ENCODE data around the gene PDIA5.

Gene PDIA5

DNA sequence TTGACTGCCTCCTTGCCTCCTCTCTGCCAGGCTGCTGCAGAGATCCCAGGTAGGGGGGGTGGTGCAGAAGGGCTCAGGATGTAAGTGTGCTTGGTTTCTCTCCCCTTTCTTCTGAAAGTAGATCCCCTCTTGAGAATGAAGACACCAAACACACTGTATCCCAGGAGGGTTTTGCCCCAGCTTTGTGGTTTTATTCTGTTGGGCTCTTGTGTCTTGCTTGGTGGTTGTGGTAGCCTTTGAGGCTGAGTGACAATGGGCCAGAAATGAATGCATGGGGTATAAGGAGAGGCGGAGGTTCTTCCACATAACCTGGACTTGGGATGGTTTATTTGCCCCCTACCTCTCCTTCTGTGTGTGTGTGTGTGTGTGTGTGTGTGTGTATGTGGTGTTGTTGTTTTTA, 5.7 kb downstream of the PDIA5 start:
- no peak for DNase-seq

DNA sequence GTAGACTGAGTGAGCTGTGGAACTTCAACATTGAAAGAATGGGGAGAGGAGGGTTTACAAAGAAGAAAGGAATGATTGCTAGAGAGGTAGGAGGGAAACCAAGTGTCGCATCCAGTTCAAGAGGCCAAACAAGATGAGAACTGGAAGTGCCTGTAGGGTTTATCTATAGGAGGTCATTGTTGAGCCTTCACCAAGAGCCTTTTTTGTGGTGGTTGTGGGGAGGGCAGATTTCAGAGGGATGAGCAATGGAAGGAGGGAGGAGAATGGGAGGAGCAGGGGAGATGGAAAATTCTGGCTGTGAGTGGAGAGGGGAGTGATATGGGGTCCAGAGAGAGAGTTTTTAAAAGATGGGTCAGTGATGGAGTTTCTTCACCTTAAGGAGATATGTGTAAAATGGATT, 8.5 kb downstream of the PDIA5 start:
- no peak for DNase-seq

DNA sequence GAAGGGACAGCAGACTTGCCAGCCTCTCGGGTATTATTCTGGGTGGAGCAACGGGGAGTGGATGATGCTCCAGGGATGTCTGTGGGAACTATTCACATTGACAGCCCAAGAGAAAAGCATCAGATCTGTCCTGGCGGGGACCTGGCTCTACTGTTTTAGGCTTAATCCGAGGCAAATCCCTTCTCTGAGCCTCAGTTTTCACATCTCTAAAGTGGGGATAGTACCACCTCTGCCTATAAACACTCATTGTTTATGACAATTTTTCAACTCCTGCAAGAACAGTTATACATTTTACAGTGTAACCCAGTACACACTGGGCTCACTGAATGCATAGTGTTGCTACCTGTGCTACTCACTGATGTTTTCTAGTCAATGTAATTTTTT, 9.3 kb downstream of the PDIA5 start:
- no peak for DNase-seq

DNA sequence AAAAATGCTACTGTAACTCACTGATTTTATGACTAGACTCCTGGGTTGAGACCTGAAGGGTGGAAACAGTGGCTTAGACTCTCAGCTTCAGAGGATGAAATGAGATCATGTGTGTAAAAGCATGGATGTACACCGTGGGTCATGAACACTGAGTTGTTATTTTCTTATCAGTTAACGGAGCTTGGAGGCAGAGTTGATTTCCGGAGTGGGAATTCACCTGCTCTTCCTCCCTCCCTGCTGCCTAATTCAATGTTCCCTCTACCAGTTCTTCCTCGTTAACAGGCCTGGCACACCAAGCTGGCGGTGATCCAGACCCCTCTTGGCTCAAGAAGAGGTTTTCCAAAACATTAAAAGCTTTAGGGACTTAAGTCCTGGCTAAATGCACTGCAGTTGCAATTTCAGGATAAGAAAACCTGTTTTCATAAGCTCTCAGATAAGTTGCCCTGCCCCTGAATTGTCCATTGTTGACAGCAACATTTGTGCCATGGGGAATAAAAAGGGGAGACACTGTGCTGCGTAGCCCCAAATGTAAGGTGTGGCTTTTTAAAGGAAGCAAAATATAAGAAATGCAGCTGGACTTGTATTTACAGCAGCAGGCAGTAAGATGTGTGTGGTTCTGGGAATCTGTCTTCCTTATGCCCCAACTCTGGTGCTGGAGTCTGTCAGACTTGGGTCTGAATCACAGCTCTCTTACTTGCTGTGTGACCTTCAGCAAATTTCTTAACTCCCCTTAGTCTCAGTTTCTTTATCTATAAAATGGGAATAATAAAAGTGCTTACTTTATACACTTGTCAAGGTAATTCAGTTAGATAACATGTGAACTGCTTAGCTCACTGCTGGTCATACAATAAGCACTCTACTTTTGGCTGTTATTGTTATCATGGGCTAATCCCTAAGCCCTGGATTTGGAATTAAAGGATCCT, 9.9 kb downstream of the PDIA5 start:
- no peak for DNase-seq

DNA sequence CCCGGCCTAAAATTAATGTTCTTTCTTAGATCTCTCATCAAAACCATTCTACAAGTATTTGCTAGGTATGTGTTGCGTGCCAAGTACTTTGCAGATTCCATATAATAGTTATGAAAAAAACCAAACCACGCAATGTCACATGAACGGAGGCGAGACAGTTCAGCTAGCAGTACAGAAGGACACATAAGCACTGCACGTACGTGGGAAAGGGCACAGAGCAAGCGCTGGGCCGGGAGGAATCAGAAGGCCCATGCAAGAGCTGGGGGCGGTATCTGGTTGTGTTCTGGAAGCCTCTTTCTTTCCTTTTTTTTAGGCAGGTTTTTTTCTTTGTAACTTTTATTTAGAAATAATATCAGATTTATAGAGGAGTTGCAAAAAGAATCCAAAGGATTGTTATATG, 11.3 kb downstream of the PDIA5 start:
- no peak for DNase-seq

DNA sequence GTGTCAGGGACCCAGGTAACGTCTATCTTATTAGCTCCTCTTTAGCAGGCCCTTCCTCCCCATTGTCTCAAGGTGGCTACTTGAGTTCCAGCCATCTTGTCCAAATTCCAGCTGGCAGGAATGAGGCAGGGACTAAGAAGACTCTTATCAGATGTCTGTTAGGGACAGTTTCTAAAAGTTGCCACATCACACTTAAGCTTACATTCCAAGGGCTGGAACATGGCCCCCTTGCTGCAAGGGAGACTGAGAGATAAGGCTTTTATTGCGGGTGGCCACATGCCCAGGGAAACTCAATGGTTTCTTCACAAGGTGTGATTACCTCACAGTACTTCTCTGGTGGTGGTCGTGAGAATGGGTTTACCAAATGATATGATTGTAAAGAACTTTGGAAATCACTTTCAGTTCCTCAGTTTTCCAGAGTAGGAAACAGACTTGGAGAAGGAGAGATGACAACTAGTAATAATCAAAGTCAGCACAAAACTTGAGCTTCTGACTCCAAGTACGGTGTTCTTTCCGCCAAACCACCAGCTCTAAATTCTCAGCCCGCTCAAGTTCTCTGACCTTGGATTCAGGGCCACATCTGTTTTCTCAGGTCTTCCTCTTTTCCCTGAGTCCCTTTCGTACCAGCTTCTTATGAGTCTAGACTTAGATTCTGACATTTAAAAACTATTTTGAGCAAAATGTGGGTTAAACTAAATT, 14.2 kb downstream of the PDIA5 start:
- DNase-seq: no peak

DNA sequence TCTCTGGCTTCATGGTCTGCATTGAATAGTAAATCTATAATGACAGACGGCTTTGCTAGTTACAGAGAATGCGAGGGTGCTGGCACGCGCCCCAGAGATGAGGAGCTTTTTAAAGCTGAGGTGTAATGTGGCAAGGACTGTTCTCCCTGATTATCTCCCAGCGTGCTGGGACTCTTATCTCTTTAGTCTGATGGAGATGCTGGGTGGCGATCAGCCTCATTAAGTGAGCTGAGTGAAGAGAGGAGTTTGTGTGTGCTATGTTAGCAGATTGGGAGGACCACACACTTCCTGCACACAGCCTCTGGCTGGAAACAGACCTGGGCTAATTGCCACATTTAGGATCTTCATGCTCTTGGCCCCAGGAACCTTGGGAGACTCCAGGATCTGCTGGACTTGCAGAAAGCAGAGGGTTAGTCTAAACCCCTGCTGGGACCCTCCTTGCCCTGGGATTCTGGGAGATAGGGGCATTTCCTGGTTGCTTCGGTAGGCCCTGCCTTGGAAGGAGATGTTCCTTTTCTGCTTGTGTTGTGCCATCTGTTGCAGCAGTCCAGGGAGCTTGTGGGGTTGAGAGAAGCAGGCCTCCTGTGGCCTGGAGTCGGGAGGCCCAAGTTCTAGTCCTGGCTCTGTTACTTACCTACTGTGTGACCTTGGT, 15.0 kb downstream of the PDIA5 start:
- no peak for DNase-seq

DNA sequence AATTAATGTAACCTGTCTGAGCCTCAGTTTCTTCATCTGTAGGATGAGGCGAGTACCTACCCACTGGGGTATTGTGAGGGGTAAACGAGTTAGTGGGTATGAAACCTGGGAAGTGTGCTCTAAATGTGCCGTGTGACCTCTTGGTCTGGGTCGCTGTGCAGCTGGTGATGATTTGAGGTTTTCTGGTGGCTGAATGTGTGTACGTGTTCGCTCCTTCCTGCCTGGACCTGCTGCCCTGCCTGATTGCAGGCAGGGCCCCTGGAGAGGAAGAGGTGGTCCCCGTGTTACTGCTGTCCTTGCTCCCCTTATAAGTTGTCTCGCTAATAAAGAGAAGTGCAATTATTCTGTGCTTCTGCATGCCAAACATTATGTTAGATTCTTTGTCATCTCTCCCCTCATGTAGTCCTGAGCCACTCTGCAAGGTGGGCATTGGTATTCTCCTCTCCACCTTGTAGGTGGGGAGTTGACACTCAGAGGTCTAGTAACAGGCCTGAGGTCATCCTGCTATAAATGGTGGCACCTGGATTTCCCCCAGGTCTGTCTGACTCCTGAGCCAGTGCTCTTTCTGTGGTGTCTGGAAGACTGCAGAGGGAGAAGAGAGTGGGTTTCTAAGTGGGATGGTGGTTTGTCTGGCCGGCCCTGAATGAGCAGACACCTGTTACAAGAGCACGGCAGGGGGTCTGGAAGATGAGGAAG, 15.7 kb downstream of the PDIA5 start:
- no peak for DNase-seq

DNA sequence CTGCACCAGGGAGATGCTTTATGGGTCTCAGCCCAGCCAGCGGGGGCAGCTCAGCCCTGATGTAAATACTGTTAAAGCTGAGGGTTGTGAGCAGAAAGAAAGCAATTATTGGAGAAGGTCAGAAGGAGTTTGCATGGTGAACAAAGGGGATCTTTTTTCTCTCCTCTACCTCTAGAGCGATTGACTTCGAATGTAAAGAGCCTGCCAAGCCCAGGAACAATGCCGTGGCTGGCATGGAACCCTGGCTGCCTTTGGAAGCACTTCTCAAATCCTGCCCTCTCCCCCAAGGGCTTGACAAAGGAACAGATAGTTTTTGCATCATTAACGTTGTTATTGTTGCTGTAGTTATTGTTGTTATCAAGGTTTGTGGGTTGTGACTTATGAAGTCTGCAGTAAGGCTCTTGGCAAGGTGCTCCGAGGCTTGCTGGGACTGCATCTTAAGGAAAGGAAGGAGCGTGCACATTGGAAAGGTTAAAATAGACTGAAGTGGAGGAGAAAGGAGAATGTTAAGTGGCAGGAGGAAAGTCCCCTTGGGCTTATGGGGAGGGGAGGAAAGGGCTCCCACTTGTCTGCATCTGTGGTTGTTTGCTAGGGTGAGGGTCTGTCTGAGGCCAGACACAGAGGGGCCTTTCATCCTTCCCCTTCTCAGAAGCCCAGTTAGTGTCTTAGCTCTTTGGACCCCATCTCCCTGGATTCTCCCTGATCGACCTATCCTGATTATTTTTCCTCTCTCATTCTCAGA, 16.7 kb downstream of the PDIA5 start:
- no peak for DNase-seq

DNA sequence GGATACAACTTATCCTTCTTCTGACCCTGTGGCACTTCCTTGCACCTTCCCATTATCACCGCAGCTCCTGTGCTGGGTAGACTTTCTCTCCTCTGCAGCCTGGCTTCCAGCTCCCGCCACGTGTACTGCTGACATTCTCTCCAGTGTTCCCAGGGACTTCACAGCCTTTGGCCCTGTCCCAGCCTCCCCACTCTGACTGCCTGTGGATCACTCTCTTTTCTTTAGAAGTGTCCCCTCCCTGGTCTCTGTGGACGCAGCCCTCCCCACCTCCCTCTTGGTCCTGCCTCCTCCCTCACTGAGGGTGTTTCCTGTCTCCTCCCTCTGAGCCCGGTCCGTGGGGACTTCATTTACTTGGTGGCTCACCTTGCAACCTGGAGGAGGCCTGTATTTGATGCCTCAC, 17.4 kb downstream of the PDIA5 start:
- no peak for DNase-seq

DNA sequence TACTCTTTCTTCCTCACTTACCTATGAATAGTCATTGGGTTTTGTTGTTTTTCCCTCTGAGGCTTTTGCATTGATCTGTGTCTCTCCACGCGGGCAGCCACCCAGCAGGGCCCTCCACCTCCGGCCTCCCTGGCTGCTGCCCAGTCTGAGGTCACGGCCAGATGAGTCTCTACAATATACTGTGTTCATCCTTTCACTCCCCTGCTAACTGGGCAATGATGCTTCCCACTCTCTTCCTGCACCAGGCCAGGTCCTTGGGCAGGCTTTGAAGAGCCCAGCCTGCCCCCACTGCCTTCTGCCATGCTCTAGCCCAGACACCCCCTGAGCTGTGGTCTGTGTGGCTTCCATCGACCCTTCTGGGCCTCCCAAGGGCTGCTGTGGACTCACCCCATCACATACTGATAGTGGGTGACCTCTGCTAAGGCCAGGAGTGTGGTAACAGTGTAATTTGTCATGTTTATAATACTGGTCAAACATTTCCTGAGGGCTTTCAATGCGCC, 18.0 kb downstream of the PDIA5 start:
- DNase-seq: no peak

DNA sequence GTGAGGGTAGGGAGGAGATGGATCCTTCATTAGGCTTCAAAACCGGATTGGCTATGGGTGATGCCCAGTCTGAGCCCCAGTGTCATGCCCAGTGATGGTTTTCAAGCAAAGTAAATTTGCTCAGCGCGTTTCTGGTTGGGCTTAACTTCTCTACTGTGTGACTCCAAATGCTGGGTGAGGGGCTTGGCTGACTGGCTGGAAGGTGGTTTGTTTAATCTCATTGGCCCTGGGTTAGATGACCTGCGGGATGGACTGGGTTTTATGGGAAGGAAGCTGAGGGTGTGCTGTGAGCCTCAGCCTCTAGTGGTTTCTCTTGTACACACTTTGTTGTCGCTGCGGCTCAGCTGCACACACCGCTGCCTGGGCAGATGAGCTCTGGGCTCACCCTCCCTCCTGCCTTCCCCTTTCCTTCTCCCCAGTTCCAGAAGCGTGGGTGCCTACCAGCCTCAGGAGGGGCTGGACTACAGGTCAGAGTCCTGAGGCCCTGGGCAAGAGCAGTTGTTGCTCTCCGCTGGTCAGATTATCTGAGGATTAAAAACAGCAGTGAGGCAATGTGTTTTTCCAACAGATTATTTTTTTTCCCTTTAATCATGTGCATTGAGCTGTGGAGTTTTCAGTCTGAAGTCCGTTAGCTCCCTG, 18.6 kb downstream of the PDIA5 start:
- DNase-seq: no peak

DNA sequence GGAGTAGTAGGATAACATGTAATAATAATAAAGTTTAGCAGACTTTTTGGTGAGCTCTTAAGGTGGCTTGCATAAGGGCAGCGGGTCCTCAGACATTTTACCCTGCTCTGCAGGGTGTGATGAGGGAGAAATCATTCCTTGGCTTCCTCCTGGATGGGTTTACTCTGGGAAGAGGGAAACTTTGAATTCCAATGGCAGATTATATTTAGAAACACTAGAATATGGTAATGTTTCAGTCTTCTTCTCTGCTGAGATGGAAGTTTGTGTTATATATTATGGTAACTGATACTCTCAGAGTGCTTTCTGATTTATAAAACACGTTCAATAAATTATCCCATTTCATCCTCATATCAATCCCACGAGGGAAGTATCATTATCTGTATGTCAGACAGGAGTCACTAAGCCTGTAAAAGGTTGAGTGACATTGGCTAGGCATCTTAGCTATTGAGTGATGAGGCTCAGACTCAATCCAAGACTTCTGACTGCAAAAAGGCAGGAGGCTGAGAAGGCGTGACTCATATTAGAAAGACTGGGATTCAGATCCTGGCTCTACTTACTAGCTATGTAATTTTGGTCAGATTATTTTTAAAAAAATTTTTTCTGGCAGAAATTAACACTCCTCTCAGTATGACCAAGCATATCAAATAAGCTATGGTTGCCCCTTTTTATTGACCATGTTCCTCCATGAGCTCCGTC, 19.3 kb downstream of the PDIA5 start:
- DNase-seq: no peak

DNA sequence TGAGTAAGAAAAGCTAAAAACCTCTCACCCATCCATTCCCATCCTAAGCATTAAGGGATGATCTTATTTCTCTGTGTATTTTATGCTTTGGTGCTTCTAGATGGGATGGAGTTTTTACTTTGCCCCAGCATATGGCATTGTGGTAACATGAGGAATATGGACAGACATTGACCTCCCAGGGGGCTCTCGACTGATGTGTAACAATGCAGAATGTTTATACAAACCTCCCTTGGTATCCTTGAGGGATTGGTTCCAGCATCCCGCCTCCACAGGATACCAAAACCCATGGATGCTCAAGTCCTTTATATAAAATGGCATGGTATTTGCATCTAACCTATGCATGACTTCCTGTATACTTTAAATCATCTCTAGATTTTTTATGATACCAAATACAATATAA, 21.6 kb downstream of the PDIA5 start:
- no peak for DNase-seq

DNA sequence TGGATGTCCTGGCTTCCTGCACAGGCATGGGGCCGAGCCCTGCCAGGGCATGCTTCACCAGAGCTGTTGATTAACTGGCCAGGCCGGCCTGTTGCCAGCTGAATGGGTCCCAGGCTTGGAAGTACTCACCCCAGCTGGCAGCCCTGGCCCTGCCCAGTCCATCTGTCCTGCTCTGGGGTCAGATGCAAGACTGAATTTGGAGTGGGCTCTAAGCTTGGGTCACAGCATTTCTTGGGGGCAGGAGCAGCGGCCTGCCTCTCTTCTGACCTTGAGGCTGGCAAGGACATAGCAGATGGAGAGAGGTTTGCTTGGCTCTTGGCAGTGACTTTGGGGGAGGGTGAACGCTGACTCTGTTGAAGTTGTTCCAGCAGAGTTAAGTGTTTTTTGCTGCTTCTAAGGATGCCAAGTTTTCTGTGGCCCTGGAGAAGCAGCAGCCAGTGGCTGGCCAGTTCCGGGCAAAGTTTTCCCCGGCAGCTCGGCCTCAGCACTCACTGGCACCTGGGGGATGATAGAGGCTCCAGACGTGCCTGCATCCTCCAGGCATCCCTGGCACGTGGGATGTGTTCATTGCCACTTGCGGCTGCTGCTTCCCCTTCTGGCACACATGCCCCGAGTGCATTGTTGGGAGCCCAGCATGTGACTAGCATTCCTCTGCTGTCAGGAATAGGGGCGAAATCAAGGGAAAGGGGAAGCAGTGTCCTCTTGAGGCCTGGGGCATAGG, 22.9 kb downstream of the PDIA5 start:
- DNase-seq: no peak

DNA sequence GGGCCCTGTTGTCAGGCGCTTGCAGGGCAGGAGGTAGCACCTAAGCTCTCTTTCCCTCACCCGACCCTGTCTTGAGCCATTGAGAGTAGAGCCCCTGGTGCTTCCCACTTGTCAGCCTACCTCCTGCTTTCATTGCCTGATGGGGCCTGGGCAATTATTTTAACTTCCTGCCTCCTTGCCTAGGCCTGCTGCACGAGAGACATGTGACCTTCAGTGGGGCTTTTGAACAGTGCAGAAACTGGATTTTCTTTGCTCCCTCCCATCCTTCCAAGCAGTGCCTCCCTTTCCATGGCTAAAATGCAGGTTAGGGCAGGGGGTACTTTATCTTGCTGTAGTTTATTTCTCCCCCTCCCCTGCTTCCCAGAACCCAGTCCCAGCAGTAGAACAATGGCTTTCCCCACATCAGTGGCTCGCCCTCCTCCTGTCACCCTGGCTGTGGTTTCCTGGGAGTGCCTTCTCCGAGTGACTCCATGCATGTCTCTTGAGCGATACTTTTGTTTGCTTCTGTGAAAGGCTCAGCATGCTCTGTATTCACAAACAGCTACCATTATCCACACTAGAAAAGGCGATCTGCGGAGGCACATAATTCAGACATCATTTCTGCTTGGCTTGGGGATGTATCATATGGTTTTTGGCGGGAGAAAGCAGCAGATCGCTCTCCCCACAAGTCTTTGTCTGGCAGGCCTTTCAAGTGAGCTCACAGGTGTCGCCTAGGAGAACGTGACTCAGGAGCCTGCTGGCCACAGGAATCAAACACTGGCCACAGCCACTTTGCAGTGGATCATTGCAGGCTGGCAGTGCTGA, 24.1 kb downstream of the PDIA5 start:
- no peak for DNase-seq

DNA sequence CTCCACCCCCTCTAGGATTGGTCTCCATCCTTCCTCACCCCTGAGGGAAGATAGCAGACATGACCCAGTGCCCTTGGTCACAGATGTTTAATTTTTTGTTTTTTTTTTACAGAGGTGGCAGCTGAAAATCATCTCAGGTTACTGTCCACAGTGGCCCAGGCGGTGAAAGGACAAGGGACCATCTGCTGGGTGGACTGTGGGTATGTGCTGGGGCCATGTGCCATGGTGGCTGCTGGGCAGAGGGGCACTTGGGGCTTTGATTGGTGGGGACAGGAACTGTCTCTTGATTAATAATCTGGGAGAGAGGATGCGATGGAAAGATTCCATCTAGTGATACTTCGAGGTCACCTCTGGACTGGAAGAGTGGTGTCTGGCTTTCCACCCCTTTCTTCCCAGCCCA, 25.4 kb downstream of the PDIA5 start:
- no peak for DNase-seq

DNA sequence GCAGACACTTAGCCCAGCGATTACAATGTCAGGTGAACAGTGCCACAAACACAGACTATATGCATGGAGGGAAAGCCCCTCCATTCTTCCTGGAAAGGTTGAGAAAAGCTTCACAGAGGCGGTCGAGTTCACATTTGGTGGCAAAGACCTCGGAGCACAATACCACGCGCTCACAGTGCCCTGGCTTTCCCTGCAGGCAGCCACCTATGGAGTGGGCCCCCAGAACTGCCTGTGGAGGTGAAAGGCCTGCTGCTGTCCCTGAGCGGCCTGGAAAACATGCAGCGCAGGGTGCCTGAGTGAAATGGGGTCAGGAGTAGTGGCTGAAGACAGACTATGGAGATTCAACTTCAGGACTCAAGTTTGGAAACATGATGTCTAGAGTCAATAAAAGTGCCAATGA, 26.9 kb downstream of the PDIA5 start:
- DNase-seq: no peak

DNA sequence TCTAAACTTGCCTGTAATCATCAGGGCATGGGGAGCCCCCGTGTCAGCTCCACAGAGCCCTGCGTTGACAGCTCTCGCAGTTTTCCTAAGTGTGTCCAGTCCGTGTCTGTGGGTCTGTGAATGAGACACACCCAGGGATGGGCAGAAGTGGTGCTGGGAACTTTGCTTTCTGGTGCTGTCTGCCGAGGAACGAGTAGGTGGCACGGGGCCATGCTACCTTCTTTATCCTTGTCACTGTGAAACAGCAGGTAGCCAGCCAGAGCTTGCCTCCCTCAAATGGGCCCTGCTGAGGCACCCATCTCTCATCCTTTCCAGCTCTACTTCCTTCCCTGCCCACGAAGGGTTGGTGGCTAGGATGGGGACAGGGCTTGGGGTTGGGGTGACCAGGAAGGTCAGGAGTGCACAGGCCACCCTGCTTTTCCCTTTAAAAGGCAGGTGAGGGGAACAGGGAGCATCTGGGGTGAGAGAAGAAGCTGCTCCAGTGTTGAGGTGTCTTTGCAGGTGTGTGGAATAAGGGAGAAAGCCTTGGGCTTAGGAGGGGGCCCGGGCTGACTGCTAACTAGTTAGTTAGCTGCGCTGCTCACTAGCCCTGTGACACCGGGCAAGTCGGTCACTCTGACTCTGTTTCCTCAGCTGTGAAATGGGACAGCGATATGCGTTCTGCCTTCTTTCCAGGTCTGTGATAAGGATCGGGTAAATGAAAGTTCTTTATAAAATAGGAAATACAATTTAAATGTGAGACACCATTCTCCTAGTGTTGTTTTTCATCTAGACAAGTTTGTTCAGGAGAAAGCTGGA, 27.9 kb downstream of the PDIA5 start:
- no peak for DNase-seq
